SK-N-SH (cell line): Measurements from ENCODE around the gene KRTAP4-16.

Experiments
- EP300 ChIP-seq, 2 experiments: IDR thresholded peaks; 2 replicates each; pipeline versions ENCODE4 v1.4.0 to v1.6.1; 2012; ENCODE audit warnings: borderline replicate concordance in 1 of 2, low read depth in 1 of 2, low read length in 1 of 2
- GABPA ChIP-seq: IDR thresholded peaks from 2 replicates; pipeline ENCODE4 v1.4.0; 2012; ENCODE audit warnings: low read depth, mild to moderate bottlenecking
- JUND ChIP-seq: IDR thresholded peaks from 2 replicates; pipeline ENCODE4 v1.4.0; 2012
- NFIC ChIP-seq: IDR thresholded peaks from 2 replicates; pipeline ENCODE4 v1.4.0; 2012; ENCODE audit warnings: borderline replicate concordance
- NRF1 ChIP-seq: IDR thresholded peaks from 2 replicates; pipeline ENCODE4 v1.6.1; 2012; ENCODE audit warnings: low read depth, mild to moderate bottlenecking, low read length
- POLR2AphosphoS5 ChIP-seq: IDR thresholded peaks from 2 replicates; pipeline ENCODE4 v1.6.1; 2012; ENCODE audit warnings: low read depth, low read length
- RAD21 ChIP-seq: IDR thresholded peaks from 2 replicates; pipeline ENCODE4 v1.6.1; 2012; ENCODE audit warnings: mild to moderate bottlenecking, low read length
- RCOR1 ChIP-seq: fragments of 150-350 bp; IDR thresholded peaks from 2 replicates; pipeline ENCODE4 v1.6.1; 2017; ENCODE audit warnings: antibody characterized with exemption, low read length
- REST ChIP-seq: IDR thresholded peaks from 2 replicates; pipeline ENCODE4 v1.6.1; 2012; ENCODE audit warnings: mild to moderate bottlenecking, low read depth, low read length, moderate library complexity
- YY1 ChIP-seq: IDR thresholded peaks from 2 replicates; pipeline ENCODE4 v1.4.0; 2012; ENCODE audit warnings: low read depth, mild to moderate bottlenecking
- TF ChIP-seq, protein P1 (sequence below): fragments of 200-600 bp; sonication (generic); IDR thresholded peaks from 2 replicates; pipeline ENCODE4 v1.6.1; 2017; ENCODE audit warnings: antibody characterized with exemption, mild to moderate bottlenecking, moderate library complexity

DNA sequence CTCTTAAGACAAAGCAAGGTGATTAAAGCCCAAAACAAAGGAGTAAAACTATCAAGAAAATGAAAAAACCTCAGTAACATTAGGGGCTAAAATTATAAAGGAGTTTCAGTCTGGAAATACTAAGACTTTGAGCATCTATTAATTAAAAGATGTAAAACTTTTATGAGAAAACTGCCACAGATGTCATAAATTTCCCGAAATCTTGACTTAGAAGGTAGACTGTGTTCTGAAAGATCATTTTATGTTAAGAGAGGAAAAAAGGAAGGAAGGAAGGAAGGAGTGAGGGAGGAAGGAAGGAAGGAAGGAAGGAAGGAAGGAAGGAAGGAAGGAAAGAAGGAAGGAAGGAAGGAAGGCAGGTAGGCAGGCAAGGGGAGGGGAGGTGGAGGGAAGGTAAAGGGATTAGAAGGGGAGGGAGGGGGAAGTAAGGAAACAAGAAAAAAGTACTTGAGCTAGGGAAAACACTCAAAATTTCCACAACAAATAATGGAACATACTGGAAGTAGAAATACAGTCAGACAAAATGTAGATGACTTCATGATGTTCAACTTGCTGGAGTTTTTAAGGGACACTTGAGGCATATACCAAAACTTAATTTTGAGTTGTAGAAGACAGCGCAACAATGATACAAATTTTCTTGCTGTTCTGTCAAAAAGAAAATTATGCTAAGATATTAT lies 45.7 kb upstream of the KRTAP4-16 start:
- TF ChIP-seq, protein P1, sequence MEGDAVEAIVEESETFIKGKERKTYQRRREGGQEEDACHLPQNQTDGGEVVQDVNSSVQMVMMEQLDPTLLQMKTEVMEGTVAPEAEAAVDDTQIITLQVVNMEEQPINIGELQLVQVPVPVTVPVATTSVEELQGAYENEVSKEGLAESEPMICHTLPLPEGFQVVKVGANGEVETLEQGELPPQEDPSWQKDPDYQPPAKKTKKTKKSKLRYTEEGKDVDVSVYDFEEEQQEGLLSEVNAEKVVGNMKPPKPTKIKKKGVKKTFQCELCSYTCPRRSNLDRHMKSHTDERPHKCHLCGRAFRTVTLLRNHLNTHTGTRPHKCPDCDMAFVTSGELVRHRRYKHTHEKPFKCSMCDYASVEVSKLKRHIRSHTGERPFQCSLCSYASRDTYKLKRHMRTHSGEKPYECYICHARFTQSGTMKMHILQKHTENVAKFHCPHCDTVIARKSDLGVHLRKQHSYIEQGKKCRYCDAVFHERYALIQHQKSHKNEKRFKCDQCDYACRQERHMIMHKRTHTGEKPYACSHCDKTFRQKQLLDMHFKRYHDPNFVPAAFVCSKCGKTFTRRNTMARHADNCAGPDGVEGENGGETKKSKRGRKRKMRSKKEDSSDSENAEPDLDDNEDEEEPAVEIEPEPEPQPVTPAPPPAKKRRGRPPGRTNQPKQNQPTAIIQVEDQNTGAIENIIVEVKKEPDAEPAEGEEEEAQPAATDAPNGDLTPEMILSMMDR, result no peak
- TF ChIP-seq NRF1, result no peak
- TF ChIP-seq JUND, result no peak
- no peak for TF ChIP-seq REST
- no peak for TF ChIP-seq RAD21
- no peak for TF ChIP-seq RCOR1
- no peak for TF ChIP-seq YY1
- TF ChIP-seq EP300 (IDR thresholded peaks at IDR 0.05; ENCODE audit: borderline replicate concordance in 1 of 2, low read depth in 1 of 2, low read length in 1 of 2), result no peak
- TF ChIP-seq POLR2AphosphoS5, result no peak
- no peak for TF ChIP-seq NFIC
- no peak for TF ChIP-seq GABPA
